Vein endothelial cell (primary cell): ENCODE results near the gene DCBLD2. TPM values are rescaled to one million over a fixed set of nuclear protein-coding genes. Genes with fewer than 3 reads are reported as not detected.

ENCODE experiments used
- small RNA-seq: library from RNA; depleted of rRNA; stranded (forward); fragments of <200 nt; gene quantifications from one replicate; pipeline ENCODE3, GENCODE V24; 2012
- total RNA-seq: library from RNA; depleted of rRNA; stranded (reverse); fragments of >200 nt; gene quantifications from 2 replicates; pipeline ENCODE4 v1.2.3, GENCODE V29; 2012

The DCBLD2 gene
- 121 and 135 TPM in 2 replicates for total RNA-seq

DNA sequence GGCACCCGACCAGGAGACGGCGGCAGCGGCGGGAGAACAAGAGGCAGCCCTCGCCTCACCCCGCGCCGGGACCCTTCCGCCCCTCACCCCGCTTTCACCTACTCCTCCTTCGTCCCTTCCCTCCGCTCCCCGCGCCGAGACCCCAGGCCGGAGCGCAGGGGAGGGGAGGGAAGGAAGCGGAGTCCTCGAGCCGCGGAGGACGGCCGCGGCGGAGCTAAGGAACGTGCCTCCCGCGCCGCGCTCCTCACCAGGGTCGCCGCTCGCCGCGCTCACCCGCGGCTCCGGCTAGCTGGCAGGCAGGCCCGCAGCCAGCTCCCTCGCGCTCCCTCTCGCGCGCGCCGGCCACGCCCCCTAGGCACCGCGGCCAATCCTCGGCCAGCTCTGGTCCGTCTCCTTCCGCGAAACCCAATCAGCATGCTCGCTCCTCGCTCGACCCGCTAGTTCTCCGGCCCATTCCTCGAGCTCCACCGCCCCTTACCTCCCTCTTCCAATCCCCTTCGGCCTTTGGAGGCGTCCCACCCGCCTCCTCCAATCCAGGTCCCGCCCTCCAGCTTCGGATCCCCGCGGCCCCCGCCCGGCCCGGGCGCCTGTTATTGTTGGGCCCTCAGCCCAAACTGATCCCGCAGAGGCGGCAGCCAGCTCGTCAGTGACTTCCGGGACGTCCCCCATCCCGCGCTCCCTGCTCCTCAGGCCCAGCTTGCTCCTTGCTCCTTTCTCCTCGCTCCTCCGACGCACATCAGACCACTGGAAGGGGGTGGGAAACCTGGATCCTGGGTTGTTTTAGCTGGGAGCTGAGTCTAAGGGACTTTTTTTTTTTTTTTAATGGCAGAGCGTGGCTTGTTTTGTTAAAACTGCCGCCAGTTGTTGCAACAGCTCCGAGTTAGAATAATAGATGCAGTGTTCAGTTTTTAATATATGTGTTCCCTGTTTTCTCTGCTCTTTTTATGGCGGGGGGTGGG, at the start of gene DCBLD2:
Gene DCBLD2, minus strand, starts transcription at position 304 of the 959 bp plus-strand sequence. CDS start 369 bp downstream, outside the sequence.

DNA sequence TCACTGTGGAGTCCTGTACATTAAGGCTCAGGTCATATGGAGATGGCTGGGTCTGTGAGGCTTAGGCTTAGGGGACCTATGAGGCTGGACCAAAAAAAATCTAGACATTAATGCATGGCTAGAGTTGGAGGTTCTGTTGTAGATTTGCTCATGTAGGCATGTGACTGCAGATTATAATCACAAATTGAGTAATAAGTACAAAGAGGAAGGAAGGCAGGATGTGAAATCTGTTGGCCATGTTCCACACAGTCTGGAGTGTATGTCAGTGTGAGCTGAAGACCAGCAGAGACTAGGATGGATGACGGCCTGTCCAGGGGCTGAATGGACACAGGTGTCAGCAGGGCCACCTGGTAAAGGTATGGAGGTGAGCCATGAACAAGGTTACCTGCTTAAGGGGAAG, 138.4 kb downstream of the DCBLD2 start, which contains the start of gene ST3GAL6:
Gene ST3GAL6, plus strand, starts transcription at position 265 of the 400 bp plus-strand sequence. CDS start 5,101 bp downstream, outside the sequence.

Small RNA genes lying within 50 kb of the gene (small RNA-seq; reads per million reads assigned to genes)
- not detected for gene RNU6-1263P
- not detected for gene RNU6-26P

Other genes with a start within 250 kb of the DCBLD2 start
- 3.3 and 6.0 TPM in 2 replicates for gene ST3GAL6, start 138.4 kb downstream of the DCBLD2 start, total RNA-seq